ENCODE results near the gene UBE2K.
"Not testable (repeated sequence)": the region's sequence is repeated elsewhere in the genome, so short reads cannot be mapped to it uniquely, and the experiment has no call there.

The UBE2K gene

GRCh38 chr4:39729557-39729956 lies 31.6 kb downstream of the UBE2K start:
- H3K79me2 ChIP-seq (ENCODE audit: insufficient read depth, low read depth), result peaks cover 71% of the 10 kb centered on the region
- H3K4me1 ChIP-seq (ENCODE audit: low read depth, poor library complexity, severe bottlenecking), result no peaks in the 10 kb centered on the region
- no peak overlapping the region for H3K9ac ChIP-seq
- H3K27ac ChIP-seq, result no peak overlapping the region
- no peaks in the 10 kb centered on the region for H3K36me3 ChIP-seq (ENCODE audit: insufficient read depth)
- no peak overlapping the region for H2AFZ ChIP-seq (ENCODE audit: low read depth)
- no peaks in the 10 kb centered on the region for H4K20me1 ChIP-seq (ENCODE audit: insufficient read depth)
- no peak overlapping the region for H3K4me2 ChIP-seq
- no peaks in the 10 kb centered on the region for H3K27me3 ChIP-seq (ENCODE audit: insufficient read depth, low read depth)
- no peak overlapping the region for H3K4me3 ChIP-seq (IDR thresholded peaks at IDR 0.05; ENCODE audit: insufficient read depth, low read depth, low read length)
- TF ChIP-seq CTCF (conservative IDR thresholded peaks at IDR 0.05; ENCODE audit: low read depth, low read length), result no peak

DNA sequence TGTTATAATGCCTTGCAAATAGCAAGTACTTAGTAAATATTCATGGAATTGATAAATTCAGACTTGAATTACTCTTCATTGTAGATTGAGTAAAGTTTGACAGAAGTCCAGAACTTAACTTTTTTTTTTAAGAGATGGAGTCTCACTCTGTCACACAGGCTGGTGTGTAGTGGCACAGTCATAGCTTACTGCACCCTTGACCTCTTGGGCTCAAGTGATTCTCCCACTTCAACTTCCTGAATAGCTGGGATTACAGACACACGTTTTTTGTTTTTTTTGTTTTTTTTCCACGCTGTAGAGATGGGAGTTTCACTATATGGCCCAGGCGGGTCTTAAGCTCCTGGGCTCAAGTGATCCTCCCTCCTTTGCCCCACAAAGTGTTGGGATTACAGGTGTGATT lies 32.1 kb downstream of the UBE2K start:
- Histone ChIP-seq H3K9ac (no peak overlapping the region), H3K79me2 (ENCODE audit: insufficient read depth, low read depth) (peaks cover 67% of the 10 kb centered on the region), H3K4me1 (ENCODE audit: low read depth, poor library complexity, severe bottlenecking) (no peaks in the 10 kb centered on the region), H3K36me3 (ENCODE audit: insufficient read depth) (no peaks in the 10 kb centered on the region), H2AFZ (ENCODE audit: low read depth) (no peak overlapping the region), H3K27ac (no peak overlapping the region), H4K20me1 (ENCODE audit: insufficient read depth) (no peaks in the 10 kb centered on the region), H3K4me3 (IDR thresholded peaks at IDR 0.05; ENCODE audit: insufficient read depth, low read depth, low read length) (no peak overlapping the region), H3K4me2 (no peak overlapping the region), H3K27me3 (ENCODE audit: insufficient read depth, low read depth) (no peaks in the 10 kb centered on the region)
- TF ChIP-seq CTCF (conservative IDR thresholded peaks at IDR 0.05; ENCODE audit: low read depth, low read length), result no peak

GRCh38 chr4:39731908-39732307 lies 34.0 kb downstream of the UBE2K start:
- Histone ChIP-seq H3K36me3 (ENCODE audit: insufficient read depth) (no peaks in the 10 kb centered on the region), H3K4me2 (no peak overlapping the region), H2AFZ (ENCODE audit: low read depth) (no peak overlapping the region), H4K20me1 (ENCODE audit: insufficient read depth) (no peaks in the 10 kb centered on the region), H3K4me1 (ENCODE audit: low read depth, poor library complexity, severe bottlenecking) (no peaks in the 10 kb centered on the region), H3K27ac (no peak overlapping the region), H3K79me2 (ENCODE audit: insufficient read depth, low read depth) (peaks cover 55% of the 10 kb centered on the region), H3K9ac (no peak overlapping the region), H3K4me3 (IDR thresholded peaks at IDR 0.05; ENCODE audit: insufficient read depth, low read depth, low read length) (no peak overlapping the region), H3K27me3 (ENCODE audit: insufficient read depth, low read depth) (no peaks in the 10 kb centered on the region)
- TF ChIP-seq CTCF (conservative IDR thresholded peaks at IDR 0.05; ENCODE audit: low read depth, low read length), result no peak

- no peaks in the 10 kb centered on the region for H4K20me1 ChIP-seq (ENCODE audit: insufficient read depth)
- H3K79me2 ChIP-seq (ENCODE audit: insufficient read depth, low read depth), result peaks cover 52% of the 10 kb centered on the region
- H3K36me3 ChIP-seq (ENCODE audit: insufficient read depth), result no peaks in the 10 kb centered on the region
- H3K4me2 ChIP-seq, result no peak overlapping the region
- no peak overlapping the region for H3K27ac ChIP-seq
- H3K4me3 ChIP-seq (IDR thresholded peaks at IDR 0.05; ENCODE audit: insufficient read depth, low read depth, low read length), result no peak overlapping the region
- no peak overlapping the region for H3K9ac ChIP-seq
- no peaks in the 10 kb centered on the region for H3K27me3 ChIP-seq (ENCODE audit: insufficient read depth, low read depth)
- H3K4me1 ChIP-seq (ENCODE audit: low read depth, poor library complexity, severe bottlenecking), result no peaks in the 10 kb centered on the region
- H2AFZ ChIP-seq (ENCODE audit: low read depth), result no peak overlapping the region
- TF ChIP-seq CTCF (conservative IDR thresholded peaks at IDR 0.05; ENCODE audit: low read depth, low read length), result no peak
Observed at GRCh38 chr4:39732728-39733127, 34.8 kb downstream of the UBE2K start.

GRCh38 chr4:39739591-39739990 lies 41.7 kb downstream of the UBE2K start:
- H3K4me1 ChIP-seq (ENCODE audit: low read depth, poor library complexity, severe bottlenecking); H3K27ac ChIP-seq; H3K36me3 ChIP-seq (ENCODE audit: insufficient read depth); H3K4me3 ChIP-seq (IDR thresholded peaks at IDR 0.05; ENCODE audit: insufficient read depth, low read depth, low read length); H2AFZ ChIP-seq (ENCODE audit: low read depth); H3K27me3 ChIP-seq (ENCODE audit: insufficient read depth, low read depth); H4K20me1 ChIP-seq (ENCODE audit: insufficient read depth); H3K9ac ChIP-seq; H3K4me2 ChIP-seq: not testable (repeated sequence)
- peaks cover 11% of the 10 kb centered on the region; the same call in 1 of the 2 replicates for H3K79me2 ChIP-seq (ENCODE audit: insufficient read depth, low read depth)

All from KMS-11 (cell line).